Measurements from ENCODE around the gene SLC26A11.

Gene SLC26A11

DNA sequence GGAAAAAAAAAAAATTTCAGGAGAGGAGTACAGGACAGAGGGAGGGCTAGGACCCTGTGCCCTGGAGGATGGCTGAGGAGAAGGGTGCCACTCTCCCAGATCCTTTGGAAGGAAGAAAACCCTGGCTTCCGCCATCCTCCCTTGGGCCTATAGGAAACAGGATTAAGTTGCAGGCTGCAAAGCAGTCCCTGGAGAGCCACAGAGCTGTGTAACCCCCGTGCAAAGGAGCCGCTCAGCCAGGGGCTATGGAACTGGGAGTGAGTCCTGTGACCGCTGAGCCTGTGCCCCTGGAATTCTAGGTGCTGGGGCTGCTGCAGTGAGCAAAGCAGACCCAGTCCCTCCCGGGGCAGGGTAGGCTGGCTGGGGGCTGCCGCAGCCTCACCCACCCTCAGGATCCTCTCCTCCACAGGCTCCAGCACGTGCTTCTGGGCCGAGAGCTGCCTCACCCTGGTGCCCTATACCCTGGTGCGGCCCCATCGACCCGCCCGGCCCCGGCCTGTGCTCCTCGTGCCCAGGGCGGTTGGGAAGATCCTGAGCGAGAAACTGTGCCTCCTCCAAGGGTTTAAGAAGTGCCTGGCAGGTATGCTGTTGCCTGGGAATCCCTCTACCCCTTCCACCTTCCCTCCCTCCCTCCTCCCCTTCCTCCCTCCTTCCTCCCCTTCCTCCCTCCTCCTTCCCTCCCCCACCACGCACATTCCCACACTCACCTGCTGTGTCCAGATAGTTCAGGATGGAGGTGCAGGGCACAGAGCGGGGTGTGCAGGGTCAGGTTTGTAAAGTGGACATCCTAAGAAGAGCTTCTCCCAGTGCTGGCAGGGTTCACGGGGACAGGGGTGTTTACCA, 15.4 kb upstream of the SLC26A11 start:
- TF ChIP-seq, protein P1, sequence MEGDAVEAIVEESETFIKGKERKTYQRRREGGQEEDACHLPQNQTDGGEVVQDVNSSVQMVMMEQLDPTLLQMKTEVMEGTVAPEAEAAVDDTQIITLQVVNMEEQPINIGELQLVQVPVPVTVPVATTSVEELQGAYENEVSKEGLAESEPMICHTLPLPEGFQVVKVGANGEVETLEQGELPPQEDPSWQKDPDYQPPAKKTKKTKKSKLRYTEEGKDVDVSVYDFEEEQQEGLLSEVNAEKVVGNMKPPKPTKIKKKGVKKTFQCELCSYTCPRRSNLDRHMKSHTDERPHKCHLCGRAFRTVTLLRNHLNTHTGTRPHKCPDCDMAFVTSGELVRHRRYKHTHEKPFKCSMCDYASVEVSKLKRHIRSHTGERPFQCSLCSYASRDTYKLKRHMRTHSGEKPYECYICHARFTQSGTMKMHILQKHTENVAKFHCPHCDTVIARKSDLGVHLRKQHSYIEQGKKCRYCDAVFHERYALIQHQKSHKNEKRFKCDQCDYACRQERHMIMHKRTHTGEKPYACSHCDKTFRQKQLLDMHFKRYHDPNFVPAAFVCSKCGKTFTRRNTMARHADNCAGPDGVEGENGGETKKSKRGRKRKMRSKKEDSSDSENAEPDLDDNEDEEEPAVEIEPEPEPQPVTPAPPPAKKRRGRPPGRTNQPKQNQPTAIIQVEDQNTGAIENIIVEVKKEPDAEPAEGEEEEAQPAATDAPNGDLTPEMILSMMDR (IDR thresholded peaks at IDR 0.05; ENCODE audit: unreplicated experiment in 3 of 3): no peak
- Mint-ChIP-seq H3K4me3 (no peak overlapping the region), H3K36me3 (ENCODE audit: low read depth) (peaks cover under 1% of the 10 kb centered on the region), H3K27me3 (ENCODE audit: low read depth) (no peaks in the 10 kb centered on the region), H3K9me3 (no peaks in the 10 kb centered on the region), H3K27ac (no peak overlapping the region), H3K4me1 (no peaks in the 10 kb centered on the region)

DNA sequence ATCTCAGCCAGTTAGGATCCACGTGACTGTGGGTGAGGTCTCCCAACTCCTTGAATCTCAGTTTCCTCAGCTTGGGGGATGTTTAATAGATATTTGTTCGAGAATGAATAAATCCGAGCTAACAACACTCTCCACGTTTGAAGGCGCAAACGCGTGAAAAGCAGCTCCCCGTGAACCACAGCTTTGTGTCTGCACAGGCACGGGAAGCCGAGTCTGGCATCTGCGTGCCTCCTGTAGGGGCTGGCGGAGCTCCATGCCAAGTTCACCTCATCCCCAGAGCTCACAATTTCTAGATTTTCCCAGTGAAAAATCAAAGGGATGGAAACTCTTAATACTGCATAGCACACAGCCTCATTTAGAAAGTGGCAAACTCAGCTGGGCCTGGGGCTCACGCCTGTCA, 14.4 kb upstream of the SLC26A11 start:
- H3K9me3 Mint-ChIP-seq: no peaks in the 10 kb centered on the region

DNA sequence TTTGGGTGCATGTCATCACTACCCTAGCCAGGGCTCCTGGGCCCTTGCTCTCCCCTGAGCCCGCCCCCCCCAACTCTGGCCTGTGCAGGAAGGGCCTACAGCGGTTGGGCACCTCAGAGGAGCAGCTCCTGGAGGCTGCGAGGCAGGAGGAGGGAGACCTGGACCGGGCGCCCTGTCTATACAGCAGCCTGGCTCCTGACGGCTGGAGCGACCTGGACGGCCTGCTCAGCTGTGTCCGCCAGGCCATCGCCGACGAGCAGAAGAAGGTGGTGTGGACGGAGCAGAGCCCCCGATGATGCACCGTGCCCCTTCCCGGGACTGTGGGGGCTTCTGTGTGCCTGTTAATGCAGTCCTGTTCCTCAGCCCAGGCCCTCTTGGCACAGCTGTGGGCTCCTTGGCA, 12.2 kb upstream of the SLC26A11 start:
- TF ChIP-seq, protein P1 (IDR thresholded peaks at IDR 0.05; ENCODE audit: unreplicated experiment in 3 of 3): no peak
- Mint-ChIP-seq H3K4me3 (no peak overlapping the region), H3K36me3 (ENCODE audit: low read depth) (peaks cover 9% of the 10 kb centered on the region), H3K27ac (no peak overlapping the region), H3K27me3 (ENCODE audit: low read depth) (no peaks in the 10 kb centered on the region), H3K4me1 (no peaks in the 10 kb centered on the region), H3K9me3 (no peaks in the 10 kb centered on the region)

More for the DNA sequence above, 14.4 kb upstream of the SLC26A11 start:
- TF ChIP-seq, protein P1 (IDR thresholded peaks at IDR 0.05; ENCODE audit: unreplicated experiment in 3 of 3): no peak
- H3K36me3 Mint-ChIP-seq (ENCODE audit: low read depth): peaks cover 8% of the 10 kb centered on the region
- H3K27me3 Mint-ChIP-seq (ENCODE audit: low read depth): no peaks in the 10 kb centered on the region
- no peak overlapping the region for H3K27ac Mint-ChIP-seq
- no peak overlapping the region for H3K4me3 Mint-ChIP-seq
- no peaks in the 10 kb centered on the region for H3K4me1 Mint-ChIP-seq

DNA sequence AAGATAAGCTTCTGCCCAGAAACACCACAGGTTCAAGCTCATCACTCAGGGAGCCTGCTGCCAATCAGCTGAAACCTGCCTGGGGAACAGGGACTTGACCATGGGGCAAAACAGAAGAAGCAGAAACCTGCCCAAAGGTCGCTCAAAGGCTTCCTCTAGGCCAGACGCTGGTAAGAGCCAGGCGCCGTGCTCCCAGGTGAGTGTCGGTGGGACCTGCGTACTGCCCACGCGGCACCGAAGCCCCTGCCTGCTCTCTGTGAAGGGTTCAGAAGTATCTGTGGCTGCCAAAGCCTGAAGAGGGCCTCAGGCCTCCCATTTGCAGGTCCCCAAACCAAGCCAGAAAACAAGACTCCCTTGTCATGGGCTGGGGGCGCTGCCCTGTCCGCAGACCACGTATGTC, 10.5 kb upstream of the SLC26A11 start:
- Mint-ChIP-seq H3K27ac (no peak overlapping the region), H3K9me3 (no peaks in the 10 kb centered on the region), H3K36me3 (ENCODE audit: low read depth) (peaks cover 13% of the 10 kb centered on the region), H3K4me3 (no peak overlapping the region), H3K4me1 (no peaks in the 10 kb centered on the region), H3K27me3 (ENCODE audit: low read depth) (no peaks in the 10 kb centered on the region)
- TF ChIP-seq, protein P1 (IDR thresholded peaks at IDR 0.05; ENCODE audit: unreplicated experiment in 3 of 3): no peak

DNA sequence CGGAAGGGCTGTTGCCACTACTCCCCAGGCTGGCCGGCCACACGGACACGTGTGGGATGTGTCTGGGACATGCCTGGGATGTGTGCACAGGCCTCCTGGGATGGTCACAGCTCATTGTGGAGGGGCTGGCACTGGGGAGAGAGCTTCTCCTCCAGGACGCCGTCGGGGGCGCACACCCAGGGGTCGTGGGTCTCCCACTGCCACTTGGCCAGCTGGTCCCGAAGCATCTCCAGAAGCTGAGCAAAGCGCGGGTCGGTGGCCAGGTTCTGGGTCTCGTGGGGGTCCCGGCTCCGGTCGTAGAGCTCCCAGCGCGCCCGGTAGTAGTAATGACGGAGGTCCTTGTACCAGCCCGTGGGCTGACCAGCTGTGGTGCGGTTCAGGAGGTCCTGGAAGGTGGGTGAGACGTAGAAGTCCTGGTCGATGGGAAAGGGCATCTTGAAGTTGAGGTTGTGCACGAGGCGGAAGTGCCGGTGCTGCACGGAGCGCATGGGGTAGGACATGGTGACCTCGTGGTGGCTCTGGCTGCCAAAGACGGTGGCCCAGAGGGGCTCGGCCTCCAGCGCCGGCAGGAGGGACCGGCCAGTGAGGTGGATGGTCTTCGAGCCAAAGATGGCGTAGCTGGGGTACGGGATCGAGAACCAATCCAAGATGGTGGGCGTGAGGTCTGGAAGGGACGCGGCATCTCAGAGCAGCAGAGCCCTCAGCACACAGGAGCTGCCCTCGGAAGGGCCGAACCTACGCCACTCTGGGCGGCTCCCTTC, 9.7 kb upstream of the SLC26A11 start:
- H3K27me3 Mint-ChIP-seq (ENCODE audit: low read depth): no peaks in the 10 kb centered on the region
- H3K27ac Mint-ChIP-seq: no peak overlapping the region
- no peaks in the 10 kb centered on the region for H3K4me1 Mint-ChIP-seq
- no peak overlapping the region for H3K4me3 Mint-ChIP-seq
- TF ChIP-seq, protein P1 (IDR thresholded peaks at IDR 0.05; ENCODE audit: unreplicated experiment in 3 of 3): no peak
- peaks cover 13% of the 10 kb centered on the region for H3K36me3 Mint-ChIP-seq (ENCODE audit: low read depth)
- H3K9me3 Mint-ChIP-seq: no peaks in the 10 kb centered on the region
